ENCODE measurements around the gene POF1B. TPM values are rescaled to one million over a fixed set of nuclear protein-coding genes. Genes with fewer than 3 reads are reported as not detected.

The POF1B gene, protein sequence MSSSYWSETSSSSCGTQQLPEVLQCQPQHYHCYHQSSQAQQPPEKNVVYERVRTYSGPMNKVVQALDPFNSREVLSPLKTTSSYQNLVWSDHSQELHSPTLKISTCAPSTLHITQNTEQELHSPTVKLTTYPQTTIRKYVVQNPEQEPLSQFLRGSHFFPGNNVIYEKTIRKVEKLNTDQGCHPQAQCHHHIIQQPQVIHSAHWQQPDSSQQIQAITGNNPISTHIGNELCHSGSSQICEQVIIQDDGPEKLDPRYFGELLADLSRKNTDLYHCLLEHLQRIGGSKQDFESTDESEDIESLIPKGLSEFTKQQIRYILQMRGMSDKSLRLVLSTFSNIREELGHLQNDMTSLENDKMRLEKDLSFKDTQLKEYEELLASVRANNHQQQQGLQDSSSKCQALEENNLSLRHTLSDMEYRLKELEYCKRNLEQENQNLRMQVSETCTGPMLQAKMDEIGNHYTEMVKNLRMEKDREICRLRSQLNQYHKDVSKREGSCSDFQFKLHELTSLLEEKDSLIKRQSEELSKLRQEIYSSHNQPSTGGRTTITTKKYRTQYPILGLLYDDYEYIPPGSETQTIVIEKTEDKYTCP
- not detected in 2 replicates for total RNA-seq (ENCODE audit: low replicate concordance)

DNA sequence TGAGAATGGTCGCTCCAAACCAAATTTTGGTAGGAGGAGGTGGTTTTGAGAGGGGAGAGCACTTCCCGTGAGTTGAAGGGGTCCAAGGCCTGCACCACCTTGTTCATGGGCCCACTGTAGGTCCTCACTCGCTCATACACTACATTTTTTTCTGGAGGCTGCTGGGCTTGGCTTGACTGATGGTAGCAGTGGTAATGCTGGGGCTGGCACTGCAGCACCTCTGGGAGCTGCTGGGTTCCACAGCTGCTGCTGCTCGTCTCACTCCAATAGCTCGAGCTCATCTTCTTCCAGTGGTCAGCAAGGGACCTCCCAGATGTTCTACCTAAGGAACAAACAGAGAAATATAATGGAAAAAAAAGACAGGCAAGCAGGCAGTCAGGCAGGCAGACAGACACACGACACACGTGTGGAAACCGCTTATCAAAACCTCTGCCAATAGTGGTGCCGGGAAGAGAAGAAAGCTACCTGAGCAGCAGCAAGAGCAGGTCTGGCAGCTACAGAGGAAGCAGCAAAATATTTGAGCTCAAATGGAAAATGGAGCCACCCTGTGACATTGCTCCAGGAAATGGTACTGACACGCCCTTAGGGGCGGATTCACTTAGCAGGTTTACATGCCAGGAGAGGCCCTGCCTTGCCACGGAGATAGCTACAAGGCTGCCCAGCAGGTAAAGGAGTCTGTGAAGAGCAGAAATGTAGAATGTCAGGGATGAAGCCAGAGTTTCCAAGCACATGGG lies at the start of gene POF1B:
TSS of gene POF1B (minus strand) at position 492 of the 734 bp plus-strand sequence. CDS start at position 281, 211 bp downstream.

DNA sequence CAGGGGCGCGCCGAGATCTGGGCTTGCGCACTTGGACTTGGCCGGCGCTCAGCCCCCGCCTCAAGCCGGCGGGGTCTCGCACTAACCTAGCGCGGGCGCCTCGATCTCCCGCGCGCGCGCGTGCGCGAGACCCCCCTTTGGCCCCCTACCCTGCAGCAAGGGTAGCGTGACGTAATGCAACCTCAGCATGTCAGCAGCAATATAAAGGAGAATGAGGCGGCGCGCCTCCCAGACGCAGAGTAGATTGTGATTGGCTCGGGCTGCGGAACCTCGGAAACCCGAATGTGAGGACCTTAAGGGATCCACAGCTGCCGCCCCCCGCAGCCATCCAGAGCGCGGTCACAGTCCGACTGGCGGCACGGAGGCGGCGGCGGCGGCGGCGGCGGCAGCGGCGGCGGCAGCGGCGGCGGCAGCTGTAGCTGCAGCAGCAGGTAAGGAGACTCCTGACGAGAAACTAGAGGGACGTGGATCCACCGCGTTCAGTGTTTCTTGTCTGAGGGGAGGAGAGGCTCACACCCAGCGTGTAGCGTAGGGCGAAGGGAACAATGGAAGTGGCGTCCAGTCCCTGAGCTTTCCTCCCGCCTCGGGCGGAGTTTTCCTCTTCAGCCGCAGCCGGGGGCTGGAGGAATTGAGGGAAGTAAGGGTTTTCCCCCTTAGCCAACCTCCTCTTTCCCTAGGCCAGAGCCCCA lies 135.6 kb downstream of the POF1B start, which contains the start of the genes SATL1 and ZNF711:
TSS of gene SATL1 (minus strand) at position 19 of the 689 bp plus-strand sequence. CDS start 134,811 bp downstream, outside the sequence.
TSS of gene ZNF711 (plus strand) at position 231 of the 689 bp plus-strand sequence. CDS start 3,582 bp downstream, outside the sequence.

Other genes with a start within 250 kb of the POF1B start
- gene SATL1, start 135.9 kb downstream of the POF1B start, total RNA-seq (ENCODE audit: low replicate concordance), result not detected in 2 replicates
- gene ZNF711, start 135.7 kb downstream of the POF1B start, total RNA-seq (ENCODE audit: low replicate concordance), result under 0.01 and 2.4 TPM in 2 replicates